HepG2 (cell line): ENCODE measurements around the gene KSR1. TPM values are rescaled to one million over a fixed set of nuclear protein-coding genes. Genes with fewer than 3 reads are reported as not detected.
A peak's percentile ranks its signal among the peaks of the same experiment; 100 is the strongest.

ENCODE experiments used
- EP300 ChIP-seq, 3 experiments: sonication (generic) in 1 of 3; formaldehyde crosslinking in 1 of 3; IDR thresholded peaks; 2 replicates each; pipeline versions ENCODE4 v1.5.1 to v1.6.1; 2011 to 2020; ENCODE audit warnings: low read depth in 2 of 3, low read length in 2 of 3, borderline replicate concordance in 1 of 3, improper control_type of control experiment in 1 of 3, mild to moderate bottlenecking in 1 of 3, missing genetic modification reagents in 1 of 3, moderate library complexity in 1 of 3
- HMG20A ChIP-seq: IDR thresholded peaks from 2 replicates; pipeline ENCODE4 v1.6.1; 2016; ENCODE audit warnings: borderline replicate concordance
- HNRNPK ChIP-seq: fragments of 200-400 bp; formaldehyde crosslinking; IDR thresholded peaks from 2 replicates; pipeline ENCODE4 v1.6.1; 2018; ENCODE audit warnings: low read length, low read depth, moderate library complexity, mild to moderate bottlenecking; ENCODE audit not compliant: poor library complexity, severe bottlenecking
- KDM1A ChIP-seq: IDR thresholded peaks from 2 replicates; pipeline ENCODE4 v1.6.1; 2016; ENCODE audit warnings: missing compliant biosample characterization
- KDM2A ChIP-seq: sonication (generic); formaldehyde crosslinking; IDR thresholded peaks from 2 replicates; pipeline ENCODE4 v1.4.0; 2020; ENCODE audit warnings: low read depth, missing genetic modification reagents, borderline replicate concordance
- MIER3 ChIP-seq: IDR thresholded peaks from 2 replicates; pipeline ENCODE4 v1.6.1; 2016; ENCODE audit warnings: missing compliant biosample characterization, borderline replicate concordance
- MTF2 ChIP-seq: sonication (generic); formaldehyde crosslinking; IDR thresholded peaks from 2 replicates; pipeline ENCODE4 v1.5.0; 2020; ENCODE audit warnings: missing genetic modification reagents, borderline replicate concordance
- PITX1 ChIP-seq: sonication (generic); formaldehyde crosslinking; IDR thresholded peaks from 2 replicates; pipeline ENCODE4 v1.5.1; 2020; ENCODE audit warnings: mild to moderate bottlenecking, missing genetic modification reagents
- REPIN1 ChIP-seq: sonication (generic); formaldehyde crosslinking; IDR thresholded peaks from 2 replicates; pipeline ENCODE4 v1.8.0; 2022; ENCODE audit warnings: missing genetic modification reagents, low read depth, mild to moderate bottlenecking, borderline replicate concordance
- TGIF2 ChIP-seq: IDR thresholded peaks from 2 replicates; pipeline ENCODE4 v1.6.1; 2016; ENCODE audit warnings: control low read depth, missing compliant biosample characterization
- ZMAT3 ChIP-seq: sonication (generic); formaldehyde crosslinking; conservative IDR thresholded peaks from 2 replicates; pipeline ENCODE4 v1.7.0; 2021; ENCODE audit warnings: missing genetic modification reagents
- ZMYM3 ChIP-seq: sonication (generic); formaldehyde crosslinking; IDR thresholded peaks from 2 replicates; pipeline ENCODE4 v1.5.1; 2020; ENCODE audit warnings: mild to moderate bottlenecking, missing genetic modification reagents
- ZNF605 ChIP-seq: sonication (generic); formaldehyde crosslinking; IDR thresholded peaks from 2 replicates; pipeline ENCODE4 v1.8.0; 2022; ENCODE audit warnings: mild to moderate bottlenecking, missing genetic modification reagents
- polyA plus RNA-seq, 8 experiments: library from polyadenylated mRNA; depleted of rRNA in 3 of 8; stranded (reverse) in 7 of 8; unstranded in 1 of 8; fragments of >200 nt; fragmentation: Illumina TruSeq in 4 of 8; extraction: Trizol in 4 of 8; gene quantifications; 2 replicates each; pipeline versions ENCODE4 v1.2.1 to v1.2.3, GENCODE V29; 2011 to 2016; ENCODE audit warnings: low read depth in 4 of 8, missing spikeins in 1 of 8, mixed read lengths in 1 of 8; ENCODE audit not compliant: insufficient read depth in 1 of 8
- total RNA-seq, 5 experiments: library from RNA; depleted of rRNA; stranded (reverse); fragments of >200 nt; fragmentation: Illumina TruSeq; extraction: Trizol; gene quantifications; 2 replicates each; pipeline ENCODE4 v1.2.3, GENCODE V29; 2016; ENCODE audit warnings: low read depth in 1 of 5
- TF ChIP-seq, protein P1 (sequence below): sonication (generic); formaldehyde crosslinking; IDR thresholded peaks from 2 replicates; pipeline ENCODE4 v1.5.0; 2020; ENCODE audit warnings: missing genetic modification reagents
- TF ChIP-seq, protein P2 (sequence below): sonication (generic); formaldehyde crosslinking; IDR thresholded peaks from 2 replicates; pipeline ENCODE4 v1.4.0; 2020; ENCODE audit warnings: missing genetic modification reagents, low read depth, mild to moderate bottlenecking, borderline replicate concordance
- TF ChIP-seq, protein P3 (sequence below), 2 experiments: sonication (generic) in 1 of 2; formaldehyde crosslinking in 1 of 2; IDR thresholded peaks; 2 replicates each; pipeline versions ENCODE4 v1.4.0 to v1.6.1; 2018 to 2020; ENCODE audit warnings: missing genetic modification reagents in 2 of 2, borderline replicate concordance in 1 of 2, low read depth in 1 of 2, mild to moderate bottlenecking in 1 of 2, missing biosample characterization in 1 of 2
- TF ChIP-seq, protein P4 (sequence below), 2 experiments: fragments of 450-650 bp in 1 of 2; sonication (generic) in 1 of 2; formaldehyde crosslinking; IDR thresholded peaks; 2 replicates each; pipeline versions ENCODE4 v1.5.0 to v1.8.0; 2020 to 2022; ENCODE audit warnings: mild to moderate bottlenecking in 1 of 2, missing genetic modification reagents in 1 of 2
- TF ChIP-seq, protein P5 (sequence below): sonication (generic); formaldehyde crosslinking; IDR thresholded peaks from 2 replicates; pipeline ENCODE4 v1.4.0; 2020; ENCODE audit warnings: mild to moderate bottlenecking, low read depth, missing genetic modification reagents
- TF ChIP-seq, protein P6 (sequence below): sonication (generic); formaldehyde crosslinking; IDR thresholded peaks from 2 replicates; pipeline ENCODE4 v1.4.0; 2020; ENCODE audit warnings: missing genetic modification reagents

The KSR1 gene
- total and polyA plus RNA-seq, 2 of the 13 experiments (the other 11 are each of a cell fraction or from before 2014, with no cell fraction given), result 10.1 to 16.6 TPM

DNA sequence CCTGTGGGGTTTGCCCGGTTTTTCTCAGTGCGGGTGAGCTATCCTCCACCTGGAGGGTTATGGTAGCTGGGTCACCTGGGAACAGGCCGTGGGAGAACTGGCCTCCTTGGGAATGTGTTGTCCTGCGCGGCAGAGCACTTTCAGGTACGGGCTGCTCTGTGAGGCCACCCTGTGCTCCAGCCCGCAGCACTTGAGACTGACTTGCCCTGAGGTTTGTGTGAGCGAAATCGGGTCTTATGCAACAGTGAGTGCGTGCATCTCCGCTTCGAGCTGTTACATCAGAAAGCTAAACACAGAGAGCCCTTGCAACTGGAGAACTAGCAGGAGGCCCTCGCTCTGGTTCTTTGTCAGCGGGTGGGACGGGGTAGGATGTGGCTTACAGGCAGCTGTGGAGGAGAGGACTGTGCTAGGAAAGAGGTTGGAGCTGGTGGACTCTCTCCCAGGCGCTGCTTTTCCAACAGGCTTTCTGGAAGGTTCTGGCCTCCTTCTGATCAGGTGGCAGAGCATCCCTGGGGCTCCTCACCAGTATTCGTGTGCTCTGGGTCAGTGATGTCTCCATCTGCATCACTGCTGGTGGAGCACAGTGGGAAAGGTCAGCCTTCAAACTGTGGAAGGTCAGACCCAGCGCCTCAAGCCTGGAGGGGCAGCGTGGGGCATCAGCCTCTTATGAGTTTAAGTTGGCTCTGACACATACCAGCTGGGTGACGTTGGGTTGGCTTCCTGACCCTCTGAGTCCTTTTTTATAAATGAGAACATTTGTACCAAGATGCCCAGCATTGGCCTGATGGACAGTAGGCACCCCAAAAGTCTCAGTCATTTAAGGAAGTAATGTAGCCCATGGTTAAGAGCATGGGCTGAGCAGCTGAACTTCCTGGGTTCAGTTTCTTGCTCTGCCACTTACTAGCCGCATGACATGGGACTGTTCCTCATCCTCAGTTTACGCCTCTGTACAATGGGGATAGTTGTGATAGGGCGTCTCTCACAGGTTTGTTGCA, 76.3 kb downstream of the KSR1 start (continued):
- TF ChIP-seq, protein P1, sequence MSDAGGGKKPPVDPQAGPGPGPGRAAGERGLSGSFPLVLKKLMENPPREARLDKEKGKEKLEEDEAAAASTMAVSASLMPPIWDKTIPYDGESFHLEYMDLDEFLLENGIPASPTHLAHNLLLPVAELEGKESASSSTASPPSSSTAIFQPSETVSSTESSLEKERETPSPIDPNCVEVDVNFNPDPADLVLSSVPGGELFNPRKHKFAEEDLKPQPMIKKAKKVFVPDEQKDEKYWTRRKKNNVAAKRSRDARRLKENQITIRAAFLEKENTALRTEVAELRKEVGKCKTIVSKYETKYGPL (CRISPR knock-in tag), result peak; percentile 99
- TF ChIP-seq REPIN1 (CRISPR knock-in tag) (peak; percentile 67; the same call in 1 of the 2 replicates), HMG20A (peak; percentile 75; the same call in 1 of the 2 replicates), EP300 (IDR thresholded peaks at IDR 0.05; ENCODE audit: low read depth in 2 of 2, low read length in 2 of 2) (peak in 1 of 2 experiments; percentile 71; a peak in 2 of 4 replicates), EP300 (CRISPR knock-in tag; IDR thresholded peaks at IDR 0.05; ENCODE audit: borderline replicate concordance) (peak; percentile 57; the same call in 1 of the 2 replicates), ZNF605 (CRISPR knock-in tag) (peak; percentile 65; the same call in 1 of the 2 replicates), HNRNPK (no peak), MIER3 (peak; percentile 70; the same call in 1 of the 2 replicates), MTF2 (CRISPR knock-in tag) (no peak), KDM2A (CRISPR knock-in tag) (peak; percentile 71), KDM1A (CRISPR knock-in tag) (peak; percentile 87; the same call in 1 of the 2 replicates), PITX1 (peak; percentile 75), TGIF2 (CRISPR knock-in tag) (peak; percentile 45; the same call in 1 of the 2 replicates), ZMYM3 (CRISPR knock-in tag) (peak; percentile 51; the same call in 1 of the 2 replicates), ZMAT3 (CRISPR knock-in tag) (0 out of 2 replicates have a peak, but pooled peaks have one; percentile 31)
- TF ChIP-seq, protein P2, sequence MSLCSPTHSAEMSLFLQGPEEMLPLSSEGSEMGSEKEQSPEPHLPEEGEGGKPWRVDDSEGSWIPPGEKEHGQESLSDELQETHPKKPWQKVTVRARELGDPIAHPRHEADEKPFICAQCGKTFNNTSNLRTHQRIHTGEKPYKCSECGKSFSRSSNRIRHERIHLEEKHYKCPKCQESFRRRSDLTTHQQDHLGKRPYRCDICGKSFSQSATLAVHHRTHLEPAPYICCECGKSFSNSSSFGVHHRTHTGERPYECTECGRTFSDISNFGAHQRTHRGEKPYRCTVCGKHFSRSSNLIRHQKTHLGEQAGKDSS, result peak; percentile 53; the same call in 1 of the 2 replicates
- TF ChIP-seq, protein P3, sequence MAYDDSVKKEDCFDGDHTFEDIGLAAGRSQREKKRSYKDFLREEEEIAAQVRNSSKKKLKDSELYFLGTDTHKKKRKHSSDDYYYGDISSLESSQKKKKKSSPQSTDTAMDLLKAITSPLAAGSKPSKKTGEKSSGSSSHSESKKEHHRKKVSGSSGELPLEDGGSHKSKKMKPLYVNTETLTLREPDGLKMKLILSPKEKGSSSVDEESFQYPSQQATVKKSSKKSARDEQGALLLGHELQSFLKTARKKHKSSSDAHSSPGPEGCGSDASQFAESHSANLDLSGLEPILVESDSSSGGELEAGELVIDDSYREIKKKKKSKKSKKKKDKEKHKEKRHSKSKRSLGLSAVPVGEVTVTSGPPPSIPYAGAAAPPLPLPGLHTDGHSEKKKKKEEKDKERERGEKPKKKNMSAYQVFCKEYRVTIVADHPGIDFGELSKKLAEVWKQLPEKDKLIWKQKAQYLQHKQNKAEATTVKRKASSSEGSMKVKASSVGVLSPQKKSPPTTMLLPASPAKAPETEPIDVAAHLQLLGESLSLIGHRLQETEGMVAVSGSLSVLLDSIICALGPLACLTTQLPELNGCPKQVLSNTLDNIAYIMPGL (CRISPR knock-in tag; IDR thresholded peaks at IDR 0.05; ENCODE audit: borderline replicate concordance in 1 of 2, low read depth in 1 of 2), result peak in 1 of 2 experiments; percentile 49; a peak in 1 of 4 replicates
- TF ChIP-seq, protein P4, sequence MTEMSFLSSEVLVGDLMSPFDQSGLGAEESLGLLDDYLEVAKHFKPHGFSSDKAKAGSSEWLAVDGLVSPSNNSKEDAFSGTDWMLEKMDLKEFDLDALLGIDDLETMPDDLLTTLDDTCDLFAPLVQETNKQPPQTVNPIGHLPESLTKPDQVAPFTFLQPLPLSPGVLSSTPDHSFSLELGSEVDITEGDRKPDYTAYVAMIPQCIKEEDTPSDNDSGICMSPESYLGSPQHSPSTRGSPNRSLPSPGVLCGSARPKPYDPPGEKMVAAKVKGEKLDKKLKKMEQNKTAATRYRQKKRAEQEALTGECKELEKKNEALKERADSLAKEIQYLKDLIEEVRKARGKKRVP (CRISPR knock-in tag; IDR thresholded peaks at IDR 0.05), result peak; percentile 42 to 99; a peak in 3 of 4 replicates
- TF ChIP-seq, protein P5, sequence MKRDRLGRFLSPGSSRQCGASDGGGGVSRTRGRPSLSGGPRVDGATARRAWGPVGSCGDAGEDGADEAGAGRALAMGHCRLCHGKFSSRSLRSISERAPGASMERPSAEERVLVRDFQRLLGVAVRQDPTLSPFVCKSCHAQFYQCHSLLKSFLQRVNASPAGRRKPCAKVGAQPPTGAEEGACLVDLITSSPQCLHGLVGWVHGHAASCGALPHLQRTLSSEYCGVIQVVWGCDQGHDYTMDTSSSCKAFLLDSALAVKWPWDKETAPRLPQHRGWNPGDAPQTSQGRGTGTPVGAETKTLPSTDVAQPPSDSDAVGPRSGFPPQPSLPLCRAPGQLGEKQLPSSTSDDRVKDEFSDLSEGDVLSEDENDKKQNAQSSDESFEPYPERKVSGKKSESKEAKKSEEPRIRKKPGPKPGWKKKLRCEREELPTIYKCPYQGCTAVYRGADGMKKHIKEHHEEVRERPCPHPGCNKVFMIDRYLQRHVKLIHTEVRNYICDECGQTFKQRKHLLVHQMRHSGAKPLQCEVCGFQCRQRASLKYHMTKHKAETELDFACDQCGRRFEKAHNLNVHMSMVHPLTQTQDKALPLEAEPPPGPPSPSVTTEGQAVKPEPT (CRISPR knock-in tag), result peak; percentile 80; the same call in 1 of the 2 replicates
- TF ChIP-seq, protein P6, sequence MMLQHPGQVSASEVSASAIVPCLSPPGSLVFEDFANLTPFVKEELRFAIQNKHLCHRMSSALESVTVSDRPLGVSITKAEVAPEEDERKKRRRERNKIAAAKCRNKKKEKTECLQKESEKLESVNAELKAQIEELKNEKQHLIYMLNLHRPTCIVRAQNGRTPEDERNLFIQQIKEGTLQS (CRISPR knock-in tag), result peak; percentile 64; the same call in 1 of the 2 replicates
